Transverse colon (tissue), 4 donors: ENCODE measurements around the gene RAC2. TPM values are rescaled to one million over a fixed set of nuclear protein-coding genes. Genes with fewer than 3 reads are reported as not detected.

Experiments used
- DNase-seq: peaks from one replicate; pipeline ENCODE4 v3.0.0-alpha.2; 2019
- H3K27ac ChIP-seq, 4 donors: fragments of 200-600 bp; sonication (generic); 2 replicates each; pipeline ENCODE4 v1.5.1; 2016 to 2018; ENCODE audit warnings: inconsistent platforms in 4 of 4
- H3K27me3 ChIP-seq: fragments of 200-600 bp; sonication (generic); 2 replicates; pipeline ENCODE4 v1.5.1; 2017; ENCODE audit warnings: inconsistent platforms
- H3K36me3 ChIP-seq, 4 donors: fragments of 200-600 bp; sonication (generic); 2 replicates each; pipeline ENCODE4 v1.5.1; 2017 to 2019; ENCODE audit warnings: inconsistent platforms in 4 of 4
- H3K4me1 ChIP-seq, 4 donors: fragments of 200-600 bp; sonication (generic); 2 replicates each; pipeline ENCODE4 v1.5.1; 2017 to 2020; ENCODE audit warnings: inconsistent platforms in 4 of 4
- H3K4me3 ChIP-seq, 4 donors: fragments of 200-600 bp; sonication (generic); 1 replicate in 1 of 4; 2 replicates in 3 of 4; pipeline versions ENCODE4 v1.5.1 to v1.6.1; 2017 to 2019; ENCODE audit warnings: inconsistent platforms in 4 of 4
- H3K9me3 ChIP-seq, 2 donors: fragments of 200-600 bp; sonication (generic); 2 replicates each; pipeline ENCODE4 v1.5.1; 2017 to 2019; ENCODE audit warnings: inconsistent platforms in 2 of 2
- EP300 ChIP-seq: sonication (generic); formaldehyde crosslinking; IDR thresholded peaks from one replicate; pipeline ENCODE4 v1.6.1; 2017; ENCODE audit warnings: antibody characterized with exemption, low read depth
- POLR2A ChIP-seq: fragments of 450-650 bp; IDR thresholded peaks from one replicate; pipeline ENCODE4 v1.6.1; 2016; ENCODE audit warnings: antibody characterized with exemption, mild to moderate bottlenecking, moderate library complexity
- POLR2AphosphoS5 ChIP-seq, 3 donors: sonication (generic); formaldehyde crosslinking; IDR thresholded peaks; one replicate each; pipeline ENCODE4 v1.6.1; 2016; ENCODE audit warnings: antibody characterized with exemption in 3 of 3
- WGBS, 2 donors: methylation state at CpG; one replicate each; pipeline ENCODE4 v1.1.5; 2018; ENCODE audit warnings: low coverage in 1 of 2; 5-methylcytosine and 5-hydroxymethylcytosine counted together
- in situ Hi-C, 4 donors: fragments of 200-750 bp; cut with MboI; loops; one replicate each; pipeline versions ENCODE4 v1.15.0 to v1.15.1; 2017; ENCODE audit warnings: low sequenced_read_pairs in 3 of 4, low pct_ligation_motif_present in 1 of 4, low pct_unique_long_range_greater_than_20kb in 1 of 4
- intact Hi-C: fragments of 100-400 bp; cut with DNase I; formaldehyde crosslinking; loops from one replicate; pipeline ENCODE4 v1.15.1; 2023; ENCODE audit warnings: low total_unique reads
- total RNA-seq, 4 donors: library from RNA; depleted of rRNA; stranded (reverse); fragments of >200 nt; gene quantifications; one replicate each; pipeline ENCODE4 v1.1.0, GENCODE V29; 2016
- TF ChIP-seq, protein P1 (sequence below), 5 experiments: fragments of 200-600 bp in 3 of 5; fragments of 450-650 bp in 2 of 5; sonication (generic) in 3 of 5; IDR thresholded peaks; 1 replicate in 2 of 5; 2 replicates in 3 of 5; pipeline ENCODE4 v1.5.1; 2016 to 2017; ENCODE audit warnings: antibody characterized with exemption in 5 of 5, inconsistent platforms in 3 of 5, mild to moderate bottlenecking in 2 of 5, moderate library complexity in 1 of 5

The RAC2 gene
- total RNA-seq, 4 donors from 2014 or later, result 5.2 to 36.3 (median 24.0) TPM

GRCh38 chr22:37205046-37205445, 39.0 kb downstream of the RAC2 start:
- no peaks in the 10 kb centered on the region for H3K9me3 ChIP-seq
- no peaks in the 10 kb centered on the region for H3K36me3 ChIP-seq
- H3K27me3 ChIP-seq, result no peaks in the 10 kb centered on the region
- intact Hi-C loops, result loop anchor here (10.0 kb wide), 1 partner anchor 440 kb away; no protein-coding TSS in a partner anchor
- TF ChIP-seq POLR2A, result no peak
- in situ Hi-C loops, result loop anchor here in 2 of 4 donors (10.0 to 25.0 kb wide), 2 partner anchors 130 to 418 kb away; partner anchors contain the start of gene IFT27 (in 1 of the 2)
- H3K27ac ChIP-seq, result no peak overlapping the region
- WGBS, 2 donors, result 83% methylated on average over 5 of the region's 5 CpGs; no CpG with 5 or more reads in 1 of the 2 donors
- DNase-seq, result no peak
- no peak overlapping the region for H3K4me3 ChIP-seq
- H3K4me1 ChIP-seq, result peaks cover 0 to under 1% (median under 1%) of the 10 kb centered on the region in 4 donors

- H3K4me3 ChIP-seq, result no peak overlapping the region
- TF ChIP-seq POLR2AphosphoS5 (IDR thresholded peaks at IDR 0.05) (no peak), POLR2A (no peak), EP300 (no peak)
- TF ChIP-seq, protein P1, sequence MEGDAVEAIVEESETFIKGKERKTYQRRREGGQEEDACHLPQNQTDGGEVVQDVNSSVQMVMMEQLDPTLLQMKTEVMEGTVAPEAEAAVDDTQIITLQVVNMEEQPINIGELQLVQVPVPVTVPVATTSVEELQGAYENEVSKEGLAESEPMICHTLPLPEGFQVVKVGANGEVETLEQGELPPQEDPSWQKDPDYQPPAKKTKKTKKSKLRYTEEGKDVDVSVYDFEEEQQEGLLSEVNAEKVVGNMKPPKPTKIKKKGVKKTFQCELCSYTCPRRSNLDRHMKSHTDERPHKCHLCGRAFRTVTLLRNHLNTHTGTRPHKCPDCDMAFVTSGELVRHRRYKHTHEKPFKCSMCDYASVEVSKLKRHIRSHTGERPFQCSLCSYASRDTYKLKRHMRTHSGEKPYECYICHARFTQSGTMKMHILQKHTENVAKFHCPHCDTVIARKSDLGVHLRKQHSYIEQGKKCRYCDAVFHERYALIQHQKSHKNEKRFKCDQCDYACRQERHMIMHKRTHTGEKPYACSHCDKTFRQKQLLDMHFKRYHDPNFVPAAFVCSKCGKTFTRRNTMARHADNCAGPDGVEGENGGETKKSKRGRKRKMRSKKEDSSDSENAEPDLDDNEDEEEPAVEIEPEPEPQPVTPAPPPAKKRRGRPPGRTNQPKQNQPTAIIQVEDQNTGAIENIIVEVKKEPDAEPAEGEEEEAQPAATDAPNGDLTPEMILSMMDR (IDR thresholded peaks at IDR 0.05), result no peak
- DNase-seq, result no peak
- no peaks in the 10 kb centered on the region for H3K36me3 ChIP-seq
- 87% methylated on average over 5 of the region's 5 CpGs; no CpG with 5 or more reads in 1 of the 2 donors for WGBS, 2 donors
- in situ Hi-C loops, result loop anchor here in 2 of 4 donors (10.0 to 25.0 kb wide), 2 partner anchors 129 to 417 kb away; partner anchors contain the start of gene IFT27 (in 1 of the 2)
- no peak overlapping the region for H3K27ac ChIP-seq
- intact Hi-C loops, result loop anchor here (10.0 kb wide), 1 partner anchor 439 kb away; no protein-coding TSS in a partner anchor
- H3K9me3 ChIP-seq, result no peaks in the 10 kb centered on the region
- H3K4me1 ChIP-seq, result peaks cover 0 to 6% (median 6%) of the 10 kb centered on the region in 4 donors
- no peaks in the 10 kb centered on the region for H3K27me3 ChIP-seq
These were observed 39.9 kb downstream of the RAC2 start for GRCh38 chr22:37204045-37204655.

GRCh38 chr22:37203354-37204044, 40.6 kb downstream of the RAC2 start:
- TF ChIP-seq EP300 (no peak), POLR2AphosphoS5 (IDR thresholded peaks at IDR 0.05) (no peak), POLR2A (no peak)
- TF ChIP-seq, protein P1 (IDR thresholded peaks at IDR 0.05), result no peak
- Histone ChIP-seq H3K27me3 (no peaks in the 10 kb centered on the region), H3K36me3 (no peaks in the 10 kb centered on the region), H3K9me3 (no peaks in the 10 kb centered on the region), H3K4me3 (no peak overlapping the region), H3K4me1 (peaks cover 0 to 6% (median 6%) of the 10 kb centered on the region in 4 donors), H3K27ac (no peak overlapping the region)
- intact Hi-C loops, result loop anchor here (10.0 kb wide), 1 partner anchor 439 kb away; no protein-coding TSS in a partner anchor
- DNase-seq, result no peak
- 89% methylated on average over 16 of the region's 16 CpGs; no CpG with 5 or more reads in 1 of the 2 donors for WGBS, 2 donors
- in situ Hi-C loops, result loop anchor here in 2 of 4 donors (10.0 to 25.0 kb wide), 2 partner anchors 129 to 416 kb away; partner anchors contain the start of gene IFT27 (in 1 of the 2)

GRCh38 chr22:37202716-37203115, 41.4 kb downstream of the RAC2 start:
- Histone ChIP-seq H3K4me3 (no peak overlapping the region), H3K4me1 (peaks cover 6 to 14% (median 13%) of the 10 kb centered on the region in 4 donors), H3K36me3 (no peaks in the 10 kb centered on the region), H3K27me3 (no peaks in the 10 kb centered on the region), H3K27ac (no peak overlapping the region), H3K9me3 (no peaks in the 10 kb centered on the region)
- DNase-seq, result no peak
- intact Hi-C loops, result loop anchor here (10.0 kb wide), 1 partner anchor 438 kb away; no protein-coding TSS in a partner anchor
- in situ Hi-C loops, result loop anchor here in 2 of 4 donors (10.0 to 25.0 kb wide), 2 partner anchors 128 to 415 kb away; partner anchors contain the start of gene IFT27 (in 1 of the 2)
- WGBS, 2 donors, result 93% methylated on average over 10 of the region's 10 CpGs; no CpG with 5 or more reads in 1 of the 2 donors
- TF ChIP-seq POLR2AphosphoS5 (IDR thresholded peaks at IDR 0.05) (no peak), POLR2A (no peak), EP300 (no peak)
- TF ChIP-seq, protein P1 (IDR thresholded peaks at IDR 0.05), result no peak
